Amygdala (tissue), 56 donors: Measurements from ENCODE around the gene DBX2.
"Not testable (repeated sequence)": the region's sequence is repeated elsewhere in the genome, so short reads cannot be mapped to it uniquely, and the experiment has no call there.

Source experiments
- DNase-seq, 56 donors: peaks; one replicate each; lab custom pipeline; 2025; lab: John Stamatoyannopoulos, UW

Gene DBX2

GRCh38 chr12:45014396-45014795 lies 36.5 kb downstream of the DBX2 start:
- DNase-seq = no peak

DNA sequence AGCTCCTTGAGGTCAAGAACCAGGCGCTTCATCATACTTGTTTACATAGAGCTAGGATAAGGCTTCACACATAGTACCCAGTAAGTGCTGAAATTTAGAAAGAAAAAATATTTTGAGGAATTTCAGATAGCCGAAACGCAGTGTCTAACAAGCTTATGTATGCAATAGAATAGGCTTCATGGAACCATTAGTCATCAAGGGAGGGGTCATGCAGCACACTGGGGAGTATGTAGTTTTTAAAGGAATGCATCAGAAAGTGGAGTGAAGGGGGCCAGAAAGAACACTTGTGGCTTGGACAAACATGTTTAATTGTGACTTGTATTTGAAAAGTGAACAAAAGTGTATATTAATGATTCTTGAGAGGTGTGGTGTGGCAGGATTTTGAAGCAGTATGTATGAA lies 38.1 kb downstream of the DBX2 start:
- DNase-seq = no peak

DNA sequence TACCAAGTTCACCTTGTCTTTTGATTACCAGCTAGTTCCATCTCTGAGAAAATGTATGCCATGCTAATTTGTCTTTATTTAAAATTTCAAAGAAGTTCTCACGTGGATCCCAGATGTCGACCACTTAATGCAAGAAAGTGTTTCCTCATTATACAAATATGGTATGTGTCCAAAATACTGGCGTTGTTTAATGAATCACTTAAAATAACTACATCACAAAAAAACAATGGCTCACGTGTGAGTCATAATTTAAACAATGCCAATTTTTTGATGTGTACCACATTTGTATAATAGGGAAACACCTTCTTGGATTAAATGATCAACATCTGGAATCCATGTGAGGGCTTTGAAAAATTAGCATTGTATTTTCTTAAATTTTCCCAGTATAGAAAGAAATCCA lies 40.8 kb downstream of the DBX2 start:
- DNase-seq = no peak

DNA sequence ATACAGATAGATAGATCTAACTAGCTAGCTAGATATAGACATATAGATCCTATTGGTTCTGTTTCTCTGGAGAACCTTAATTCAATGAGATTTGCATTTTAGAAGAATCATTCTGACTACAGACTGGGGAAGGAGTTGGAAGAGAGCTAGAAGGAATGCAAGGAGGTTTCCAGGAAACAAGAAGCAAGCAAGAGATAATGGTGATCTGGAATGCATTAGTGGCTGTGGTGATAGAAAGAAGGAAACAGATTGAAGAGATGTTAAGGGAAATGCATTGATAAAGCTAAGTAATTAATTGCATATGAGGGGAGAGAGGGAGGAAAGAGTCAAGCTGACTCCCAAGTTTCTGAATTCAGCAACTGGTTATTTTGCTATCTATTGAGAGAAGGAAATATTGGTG lies 42.7 kb downstream of the DBX2 start:
- DNase-seq = no peak

DNA sequence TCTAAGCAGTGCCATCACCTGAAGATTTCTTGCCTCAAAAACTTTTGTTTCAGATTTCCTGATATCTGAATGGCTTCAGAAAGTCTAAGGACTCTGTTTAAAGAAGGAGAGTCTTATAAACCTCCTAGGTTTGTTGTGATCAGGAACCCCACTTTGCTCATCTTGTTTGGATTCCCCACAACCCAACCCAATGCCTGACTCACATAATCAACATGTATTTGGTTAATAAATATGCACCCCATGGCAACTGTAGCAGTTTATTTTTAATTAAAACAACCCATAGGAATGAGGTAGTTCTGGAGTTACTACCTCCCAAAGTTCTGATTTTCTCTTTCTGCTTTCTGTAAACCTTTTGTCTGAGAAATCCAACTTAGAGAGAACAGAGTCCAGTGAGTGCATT lies 51.5 kb downstream of the DBX2 start:
- no peak for DNase-seq

GRCh38 chr12:44993161-44993560 lies 57.7 kb downstream of the DBX2 start:
- DNase-seq = no peak

- not testable (repeated sequence) for DNase-seq
Observed at GRCh38 chr12:44984863-44985262, 66.0 kb downstream of the DBX2 start.

GRCh38 chr12:44979918-44980317 lies 71.0 kb downstream of the DBX2 start:
- no peak for DNase-seq

DNA sequence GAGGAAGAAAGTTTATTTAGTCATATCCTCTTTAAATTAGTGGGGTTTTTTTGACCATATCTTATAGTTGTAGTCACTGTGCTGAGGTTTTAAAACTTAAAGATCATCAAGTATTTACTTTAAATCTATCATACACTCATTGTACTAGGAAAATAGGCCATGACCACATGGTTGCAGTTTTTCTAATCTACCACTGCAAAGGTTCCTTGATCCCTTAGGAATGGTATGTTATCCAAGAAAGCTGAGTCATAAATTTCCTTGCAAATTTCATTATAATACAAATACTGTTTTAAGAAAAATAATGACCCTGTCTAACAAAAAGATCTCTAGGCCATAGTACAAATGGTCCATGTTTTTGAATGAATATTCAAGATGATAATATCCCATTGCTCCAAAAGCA lies 74.7 kb downstream of the DBX2 start:
- no peak for DNase-seq

- DNase-seq = no peak
Observed at GRCh38 chr12:44972746-44973421, 78.0 kb downstream of the DBX2 start.

DNA sequence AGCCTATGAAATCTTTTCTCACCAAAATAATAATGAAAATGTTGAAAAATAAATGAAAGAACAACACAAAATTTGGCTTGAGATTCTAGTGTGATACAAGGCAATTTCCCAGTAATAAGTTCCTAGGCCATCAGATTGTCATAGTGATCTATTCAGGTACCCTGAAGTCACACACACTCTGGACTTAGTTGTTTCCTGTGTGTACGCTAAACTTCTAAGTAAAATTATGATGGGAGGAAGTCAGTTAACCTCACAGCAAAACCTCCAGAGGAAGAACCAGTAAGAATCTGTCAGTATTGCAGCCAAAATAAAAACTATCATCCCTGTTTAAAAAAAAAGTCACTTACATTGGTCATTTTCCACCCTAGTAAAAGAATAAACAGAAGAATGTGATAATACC lies 81.9 kb downstream of the DBX2 start:
- no peak for DNase-seq
